RPMI7951 (cell line): ENCODE measurements around the gene RPL7A. TPM values are rescaled to one million over a fixed set of nuclear protein-coding genes. Genes with fewer than 3 reads are reported as not detected.
"Not testable (repeated sequence)": the region's sequence is repeated elsewhere in the genome, so short reads cannot be mapped to it uniquely, and the experiment has no call there.

Experiments used
- DNase-seq: peaks from one replicate; pipeline ENCODE4 v3.0.0-alpha.2; 2012; ENCODE audit warnings: low read depth
- total RNA-seq: library from RNA; depleted of rRNA; stranded (reverse); fragments of >200 nt; shearing (Covaris generic); gene quantifications from 2 replicates; pipeline ENCODE4 v1.2.3, GENCODE V29; 2014; rRNA removed

RPL7A gene
- total RNA-seq: 1,811 and 1,953 TPM in 2 replicates

DNA sequence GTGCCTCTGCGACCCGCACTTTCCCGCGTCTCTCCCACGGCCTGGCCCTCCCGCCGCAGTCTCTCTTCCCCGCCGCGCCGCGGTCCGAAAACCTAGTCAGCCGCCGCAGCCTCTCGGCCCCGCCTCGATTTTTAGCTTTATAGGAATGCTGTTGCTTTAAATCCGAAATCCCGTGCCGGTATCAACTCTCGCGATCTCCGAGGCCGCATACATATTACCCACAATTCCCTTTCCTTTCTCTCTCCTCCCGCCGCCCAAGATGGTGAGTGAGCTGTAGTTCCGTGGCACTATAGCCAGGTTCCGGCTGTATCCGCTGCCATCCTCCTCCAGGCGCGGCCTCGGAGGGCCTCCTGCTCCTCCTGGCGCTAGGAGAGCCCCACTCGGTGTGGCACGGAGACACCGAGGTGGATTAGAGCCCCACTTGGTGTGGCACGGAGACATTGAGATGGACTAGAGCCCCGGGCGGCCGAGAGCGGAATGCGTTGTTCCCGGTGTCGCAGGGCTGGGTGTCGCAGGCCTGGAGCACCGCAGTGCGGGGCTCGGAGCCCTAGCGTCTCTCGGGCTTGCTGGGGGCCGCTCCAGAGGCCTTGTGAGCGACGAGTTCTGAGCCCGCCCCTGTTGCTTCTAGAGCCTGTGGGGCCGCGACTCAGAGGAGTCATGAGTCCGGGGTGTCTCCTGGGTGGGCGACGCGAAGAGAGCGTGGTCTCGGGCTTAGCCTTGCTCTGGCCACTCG lies at the start of gene RPL7A, which contains the start of gene MED22:
Gene RPL7A (plus strand): TSS at position 234 of the 733 bp plus-strand sequence. CDS start 26 bp downstream, at position 260.
Gene MED22 (minus strand): TSS at position 147 of the 733 bp plus-strand sequence. CDS start 1,469 bp downstream, outside the sequence.
- peak; percentile 93 for DNase-seq

GRCh38 chr9:133299996-133300395 lies 48.0 kb upstream of the RPL7A start:
- DNase-seq: not testable (repeated sequence)

- DNase-seq: no peak
Observed at GRCh38 chr9:133301253-133302230, 46.5 kb upstream of the RPL7A start.

DNA sequence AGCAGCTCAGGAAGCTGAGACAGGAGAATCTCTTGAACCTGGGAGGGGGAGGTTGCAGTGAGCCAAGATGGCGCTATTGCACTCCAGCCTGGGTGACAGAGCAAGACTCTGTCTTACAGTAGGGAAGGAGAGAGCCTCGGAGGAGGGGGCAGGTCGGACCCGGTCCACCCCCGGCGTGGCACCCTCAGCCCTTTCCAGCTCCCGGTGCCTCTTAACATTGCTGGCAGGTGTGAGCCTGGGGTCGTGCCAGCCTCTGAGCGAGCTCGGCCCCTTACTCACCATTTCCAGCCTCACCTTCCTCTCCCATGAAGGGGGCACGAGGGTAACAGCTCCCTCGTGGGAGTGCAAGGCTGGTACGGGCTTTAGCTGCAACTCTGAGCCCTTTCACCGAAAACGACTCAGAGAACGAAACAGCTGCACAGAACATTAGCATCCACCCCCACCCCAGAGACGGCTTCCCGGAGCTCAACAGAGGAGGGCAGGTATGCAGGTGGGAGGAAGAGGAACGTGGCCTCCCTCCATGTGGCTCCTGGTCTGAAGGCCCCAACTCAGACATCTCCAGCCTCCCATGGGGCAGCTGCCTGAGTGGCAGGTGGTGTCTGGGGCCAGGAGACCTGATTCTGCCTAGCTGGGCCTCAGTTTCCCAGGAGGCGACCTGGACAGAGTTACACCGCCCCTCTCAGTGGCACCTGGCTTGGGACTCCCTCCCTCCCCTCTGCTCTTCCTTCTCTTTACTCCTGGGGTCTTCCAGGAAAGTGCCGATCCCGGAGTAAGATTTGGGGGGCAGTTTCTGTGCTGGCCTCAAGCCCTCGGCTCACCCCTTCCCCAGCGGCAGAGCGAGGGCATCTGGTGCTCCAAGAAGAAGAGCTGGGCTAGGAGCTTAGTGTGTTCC lies 44.5 kb upstream of the RPL7A start:
- no peak for DNase-seq

- DNase-seq: no peak
Observed at GRCh38 chr9:133304158-133304470, 43.9 kb upstream of the RPL7A start.

GRCh38 chr9:133304477-133305377 lies 43.3 kb upstream of the RPL7A start:
- DNase-seq: no peak

- no peak for DNase-seq
Observed at GRCh38 chr9:133305731-133306130, 42.3 kb upstream of the RPL7A start.

- DNase-seq: no peak
Observed at GRCh38 chr9:133306242-133307204, 41.5 kb upstream of the RPL7A start.

GRCh38 chr9:133307301-133307700 lies 40.7 kb upstream of the RPL7A start:
- no peak for DNase-seq

DNA sequence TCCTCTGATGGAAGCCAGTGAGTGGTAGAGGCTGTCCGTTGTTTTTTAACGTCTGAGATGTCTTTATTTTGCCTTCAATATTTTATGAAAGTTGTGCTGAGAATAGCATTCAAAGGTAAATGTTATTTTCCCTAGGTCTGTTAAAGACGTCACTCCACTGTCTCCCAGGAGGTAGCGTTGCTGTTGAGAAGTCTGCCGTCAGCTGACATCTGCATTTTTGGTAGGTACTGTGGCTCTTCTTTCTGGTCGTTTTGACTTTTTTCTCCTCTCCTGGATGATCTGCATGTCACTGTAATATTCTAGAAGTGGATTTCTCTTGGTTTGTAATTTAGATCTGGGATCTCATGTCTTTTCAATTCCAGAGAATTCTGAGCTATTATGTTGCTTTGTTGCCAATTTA lies 38.4 kb upstream of the RPL7A start:
- no peak for DNase-seq

- no peak for DNase-seq
Observed at GRCh38 chr9:133315997-133316396, 32.0 kb upstream of the RPL7A start.

DNA sequence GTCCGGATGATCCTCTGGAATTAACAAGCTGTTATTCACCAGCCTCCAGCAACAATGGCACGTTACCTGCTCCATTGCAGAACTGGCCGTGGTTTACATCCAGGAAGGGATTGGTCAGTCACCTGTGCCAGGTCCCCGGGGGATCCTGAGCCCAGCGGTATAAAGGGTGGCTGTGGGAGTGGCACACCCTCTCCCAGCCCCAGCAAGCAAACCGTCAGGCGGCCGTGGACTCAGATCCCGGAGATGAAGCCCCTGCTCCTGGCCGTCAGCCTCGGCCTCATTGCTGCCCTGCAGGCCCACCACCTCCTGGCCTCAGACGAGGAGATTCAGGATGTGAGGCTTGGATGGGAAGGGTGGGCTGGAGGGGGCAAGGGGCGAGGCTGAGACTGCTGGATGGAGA lies 30.5 kb upstream of the RPL7A start:
- DNase-seq: not testable (repeated sequence)

- no peak for DNase-seq
Observed at GRCh38 chr9:133320421-133320881, 27.6 kb upstream of the RPL7A start.

- no peak for DNase-seq
Observed at GRCh38 chr9:133321411-133321935, 26.5 kb upstream of the RPL7A start.

DNA sequence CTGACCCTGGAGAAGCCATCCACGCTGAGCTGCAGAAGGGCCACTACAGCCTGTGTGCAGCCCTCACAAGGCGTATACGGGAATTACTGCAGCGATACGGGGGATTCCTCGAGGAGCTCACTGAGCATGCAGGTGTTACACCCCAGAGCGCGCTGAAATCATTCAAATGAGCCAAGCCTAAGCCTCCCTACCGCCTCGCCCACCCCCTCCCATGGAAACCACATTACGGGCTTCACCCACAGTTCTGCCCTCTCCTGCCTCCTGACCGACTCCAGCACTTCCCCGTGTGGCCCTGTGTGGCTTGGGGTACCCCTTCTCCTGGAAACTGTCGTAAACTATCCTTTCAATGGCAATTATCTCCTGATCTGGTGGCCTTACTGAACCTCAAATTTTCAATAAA lies 25.3 kb upstream of the RPL7A start:
- DNase-seq: no peak

- DNase-seq: no peak
Observed at GRCh38 chr9:133323211-133323610, 24.8 kb upstream of the RPL7A start.

GRCh38 chr9:133323991-133324703 lies 23.9 kb upstream of the RPL7A start:
- no peak for DNase-seq

GRCh38 chr9:133327021-133327420 lies 21.0 kb upstream of the RPL7A start:
- DNase-seq: not testable (repeated sequence)
